ENCODE measurements around the gene REXO1. TPM values are rescaled to one million over a fixed set of nuclear protein-coding genes. Genes with fewer than 3 reads are reported as not detected.

The REXO1 gene
- total and polyA plus RNA-seq, 2 of the 13 experiments (the other 11 are each of a cell fraction or from before 2014, with no cell fraction given), result 5.0 to 11.2 TPM

DNA sequence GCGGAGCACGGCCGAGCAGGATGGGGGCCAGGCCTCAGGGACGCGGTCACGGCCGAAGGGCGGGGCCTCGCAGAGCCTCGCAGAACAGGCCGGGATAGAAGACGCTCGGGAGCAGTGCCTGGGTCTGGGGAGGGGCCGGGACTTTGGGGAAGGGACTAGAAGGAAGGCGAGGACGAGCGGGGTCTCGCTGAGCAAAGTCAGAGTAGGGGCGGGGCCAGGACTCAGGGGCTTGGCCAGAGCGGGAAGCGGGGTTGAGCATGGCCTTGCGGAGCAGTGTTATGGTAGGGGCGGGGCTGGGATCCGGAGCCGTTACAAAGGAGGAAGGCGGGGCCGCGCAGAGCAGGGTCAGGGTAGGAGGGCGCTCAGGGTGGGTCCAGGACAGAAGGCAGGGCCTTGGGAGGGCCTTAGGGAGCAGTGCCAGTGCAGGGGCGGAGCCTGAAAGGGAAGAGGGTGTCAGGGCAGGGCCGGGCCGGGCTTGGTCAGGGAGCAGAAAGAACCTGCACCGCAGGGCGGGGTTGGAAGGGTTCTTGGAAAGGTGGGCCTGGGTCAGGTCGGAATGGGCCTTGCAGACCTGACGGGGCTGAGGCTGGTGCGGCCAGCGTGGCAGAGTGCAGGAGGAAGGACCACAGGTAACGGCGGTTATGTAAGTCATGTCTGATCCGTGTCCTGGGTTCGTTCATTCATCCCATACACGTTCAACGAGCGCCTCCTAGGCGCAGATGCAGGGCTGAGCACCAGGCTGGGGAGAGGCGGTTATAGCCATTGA lies 35.7 kb downstream of the REXO1 start (continued):
- TF ChIP-seq SRSF4 (IDR thresholded peaks at IDR 0.05; ENCODE audit: low read depth, low read length, poor library complexity, severe bottlenecking), result no peak
- no peak for TF ChIP-seq ZNF547 (CRISPR knock-in tag; IDR thresholded peaks at IDR 0.05)
- TF ChIP-seq, protein P1, sequence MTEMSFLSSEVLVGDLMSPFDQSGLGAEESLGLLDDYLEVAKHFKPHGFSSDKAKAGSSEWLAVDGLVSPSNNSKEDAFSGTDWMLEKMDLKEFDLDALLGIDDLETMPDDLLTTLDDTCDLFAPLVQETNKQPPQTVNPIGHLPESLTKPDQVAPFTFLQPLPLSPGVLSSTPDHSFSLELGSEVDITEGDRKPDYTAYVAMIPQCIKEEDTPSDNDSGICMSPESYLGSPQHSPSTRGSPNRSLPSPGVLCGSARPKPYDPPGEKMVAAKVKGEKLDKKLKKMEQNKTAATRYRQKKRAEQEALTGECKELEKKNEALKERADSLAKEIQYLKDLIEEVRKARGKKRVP (CRISPR knock-in tag; IDR thresholded peaks at IDR 0.05), result no peak
- no peak for TF ChIP-seq ZNF543 (CRISPR knock-in tag; IDR thresholded peaks at IDR 0.05)
- no peak for TF ChIP-seq HMG20A (CRISPR knock-in tag; IDR thresholded peaks at IDR 0.05; ENCODE audit: borderline replicate concordance)
- TF ChIP-seq ZNF674 (CRISPR knock-in tag; IDR thresholded peaks at IDR 0.05; ENCODE audit: low read depth), result no peak
- no peak for TF ChIP-seq ZNF468 (CRISPR knock-in tag; IDR thresholded peaks at IDR 0.05)
- TF ChIP-seq ZNF33B (CRISPR knock-in tag; IDR thresholded peaks at IDR 0.05), result no peak
- TF ChIP-seq ZNF761 (CRISPR knock-in tag; conservative IDR thresholded peaks at IDR 0.05), result peak; percentile 62; the same call in 1 of the 2 replicates
- peak; percentile 51 for TF ChIP-seq THAP11 (CRISPR knock-in tag; IDR thresholded peaks at IDR 0.05)
- no peak for TF ChIP-seq NFYC (CRISPR knock-in tag; IDR thresholded peaks at IDR 0.05)
- TF ChIP-seq ZNF326 (CRISPR knock-in tag; IDR thresholded peaks at IDR 0.05; ENCODE audit: borderline replicate concordance), result no peak
- TF ChIP-seq, protein P2, sequence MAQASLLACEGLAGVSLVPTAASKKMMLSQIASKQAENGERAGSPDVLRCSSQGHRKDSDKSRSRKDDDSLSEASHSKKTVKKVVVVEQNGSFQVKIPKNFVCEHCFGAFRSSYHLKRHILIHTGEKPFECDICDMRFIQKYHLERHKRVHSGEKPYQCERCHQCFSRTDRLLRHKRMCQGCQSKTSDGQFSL (CRISPR knock-in tag; IDR thresholded peaks at IDR 0.05), result no peak
- TF ChIP-seq, protein P3, sequence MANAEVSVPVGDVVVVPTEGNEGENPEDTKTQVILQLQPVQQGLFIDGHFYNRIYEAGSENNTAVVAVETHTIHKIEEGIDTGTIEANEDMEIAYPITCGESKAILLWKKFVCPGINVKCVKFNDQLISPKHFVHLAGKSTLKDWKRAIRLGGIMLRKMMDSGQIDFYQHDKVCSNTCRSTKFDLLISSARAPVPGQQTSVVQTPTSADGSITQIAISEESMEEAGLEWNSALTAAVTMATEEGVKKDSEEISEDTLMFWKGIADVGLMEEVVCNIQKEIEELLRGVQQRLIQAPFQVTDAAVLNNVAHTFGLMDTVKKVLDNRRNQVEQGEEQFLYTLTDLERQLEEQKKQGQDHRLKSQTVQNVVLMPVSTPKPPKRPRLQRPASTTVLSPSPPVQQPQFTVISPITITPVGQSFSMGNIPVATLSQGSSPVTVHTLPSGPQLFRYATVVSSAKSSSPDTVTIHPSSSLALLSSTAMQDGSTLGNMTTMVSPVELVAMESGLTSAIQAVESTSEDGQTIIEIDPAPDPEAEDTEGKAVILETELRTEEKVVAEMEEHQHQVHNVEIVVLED (CRISPR knock-in tag; IDR thresholded peaks at IDR 0.05; ENCODE audit: borderline replicate concordance), result peak; percentile 69; the same call in 1 of the 2 replicates
- no peak for TF ChIP-seq ZNF20 (CRISPR knock-in tag; IDR thresholded peaks at IDR 0.05)
- TF ChIP-seq, protein P4, sequence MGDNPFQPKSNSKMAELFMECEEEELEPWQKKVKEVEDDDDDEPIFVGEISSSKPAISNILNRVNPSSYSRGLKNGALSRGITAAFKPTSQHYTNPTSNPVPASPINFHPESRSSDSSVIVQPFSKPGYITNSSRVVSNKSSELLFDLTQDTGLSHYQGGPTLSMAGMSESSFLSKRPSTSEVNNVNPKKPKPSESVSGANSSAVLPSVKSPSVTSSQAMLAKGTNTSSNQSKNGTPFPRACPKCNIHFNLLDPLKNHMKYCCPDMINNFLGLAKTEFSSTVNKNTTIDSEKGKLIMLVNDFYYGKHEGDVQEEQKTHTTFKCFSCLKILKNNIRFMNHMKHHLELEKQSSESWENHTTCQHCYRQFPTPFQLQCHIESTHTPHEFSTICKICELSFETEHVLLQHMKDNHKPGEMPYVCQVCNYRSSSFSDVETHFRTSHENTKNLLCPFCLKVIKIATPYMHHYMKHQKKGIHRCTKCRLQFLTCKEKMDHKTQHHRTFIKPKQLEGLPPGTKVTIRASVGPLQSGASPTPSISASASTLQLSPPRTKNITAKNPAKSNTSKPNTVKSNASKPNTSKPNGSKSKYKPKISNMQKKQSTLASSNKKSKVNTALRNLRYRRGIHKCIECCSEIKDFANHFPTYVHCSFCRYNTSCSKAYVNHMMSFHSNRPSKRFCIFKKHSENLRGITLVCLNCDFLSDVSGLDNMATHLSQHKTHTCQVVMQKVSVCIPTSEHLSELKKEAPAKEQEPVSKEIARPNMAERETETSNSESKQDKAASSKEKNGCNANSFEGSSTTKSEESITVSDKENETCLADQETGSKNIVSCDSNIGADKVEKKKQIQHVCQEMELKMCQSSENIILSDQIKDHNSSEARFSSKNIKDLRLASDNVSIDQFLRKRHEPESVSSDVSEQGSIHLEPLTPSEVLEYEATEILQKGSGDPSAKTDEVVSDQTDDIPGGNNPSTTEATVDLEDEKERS (CRISPR knock-in tag; IDR thresholded peaks at IDR 0.05), result peak; percentile 20; the same call in 1 of the 2 replicates
- TF ChIP-seq RFX3 (CRISPR knock-in tag; IDR thresholded peaks at IDR 0.05), result no peak
- TF ChIP-seq RBAK (CRISPR knock-in tag; IDR thresholded peaks at IDR 0.05), result no peak
- TF ChIP-seq, protein P5, sequence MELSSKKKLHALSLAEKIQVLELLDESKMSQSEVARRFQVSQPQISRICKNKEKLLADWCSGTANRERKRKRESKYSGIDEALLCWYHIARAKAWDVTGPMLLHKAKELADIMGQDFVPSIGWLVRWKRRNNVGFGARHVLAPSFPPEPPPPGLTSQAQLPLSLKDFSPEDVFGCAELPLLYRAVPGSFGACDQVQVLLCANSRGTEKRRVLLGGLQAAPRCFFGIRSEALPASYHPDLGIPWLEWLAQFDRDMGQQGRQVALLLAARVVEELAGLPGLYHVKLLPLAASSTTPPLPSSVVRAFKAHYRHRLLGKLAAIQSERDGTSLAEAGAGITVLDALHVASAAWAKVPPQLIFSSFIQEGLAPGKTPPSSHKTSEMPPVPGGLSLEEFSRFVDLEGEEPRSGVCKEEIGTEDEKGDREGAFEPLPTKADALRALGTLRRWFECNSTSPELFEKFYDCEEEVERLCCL (CRISPR knock-in tag; IDR thresholded peaks at IDR 0.05; ENCODE audit: borderline replicate concordance), result no peak
- peak; percentile 44 for TF ChIP-seq TEAD3 (CRISPR knock-in tag; optimal IDR thresholded peaks at IDR 0.05; ENCODE audit: borderline replicate concordance)
- no peak for TF ChIP-seq ZNF207 (IDR thresholded peaks at IDR 0.05; ENCODE audit: borderline replicate concordance)
- 0 out of 2 replicates have a peak, but pooled peaks have one; percentile 37 for TF ChIP-seq ETV5 (CRISPR knock-in tag; IDR thresholded peaks at IDR 0.05; ENCODE audit: borderline replicate concordance)
- no peak for TF ChIP-seq PCBP2 (optimal IDR thresholded peaks at IDR 0.05; ENCODE audit: low read depth, low read length, poor library complexity, severe bottlenecking)

Data from HepG2 (cell line).